NCI-H128 (cell line): ENCODE results near the gene HAUS3.

Source experiments
- DNase-seq: peaks from one replicate; lab custom pipeline; 2025; ENCODE audit not compliant: unreplicated experiment; lab: John Stamatoyannopoulos, UW

Gene HAUS3

GRCh38 chr4:2264481-2265041 is 22.6 kb upstream of the HAUS3 start:
- no peak for DNase-seq

GRCh38 chr4:2263926-2264321 is 22.0 kb upstream of the HAUS3 start:
- DNase-seq: no peak

GRCh38 chr4:2262944-2263250 is 21.0 kb upstream of the HAUS3 start:
- no peak for DNase-seq

GRCh38 chr4:2262145-2262943 is 20.4 kb upstream of the HAUS3 start:
- DNase-seq: peak; percentile 89

- DNase-seq: no peak
These were observed 19.9 kb upstream of the HAUS3 start, which contains the start of gene MXD4 for GRCh38 chr4:2261853-2262144. Gene MXD4, minus strand, starts transcription at chr4:2262109. Its CDS starts 129 bp downstream, at chr4:2261980.

GRCh38 chr4:2261110-2261852 is 19.4 kb upstream of the HAUS3 start:
- no peak for DNase-seq

GRCh38 chr4:2260344-2261109 is 18.6 kb upstream of the HAUS3 start:
- DNase-seq: no peak

- DNase-seq: no peak
These were observed 17.8 kb upstream of the HAUS3 start for GRCh38 chr4:2259541-2260343.

GRCh38 chr4:2259036-2259540 is 17.2 kb upstream of the HAUS3 start:
- no peak for DNase-seq

- no peak for DNase-seq
These were observed 16.4 kb upstream of the HAUS3 start for GRCh38 chr4:2258091-2259035.

GRCh38 chr4:2257361-2258081 is 15.6 kb upstream of the HAUS3 start:
- no peak for DNase-seq

GRCh38 chr4:2256781-2257191 is 14.9 kb upstream of the HAUS3 start:
- DNase-seq: no peak

GRCh38 chr4:2256156-2256731 is 14.3 kb upstream of the HAUS3 start:
- DNase-seq: no peak

GRCh38 chr4:2255501-2256155 is 13.7 kb upstream of the HAUS3 start:
- DNase-seq: no peak

- no peak for DNase-seq
These were observed 13.0 kb upstream of the HAUS3 start for GRCh38 chr4:2254665-2255500.

GRCh38 chr4:2253160-2254084 is 11.5 kb upstream of the HAUS3 start:
- no peak for DNase-seq
